GM23248 (cell line): ENCODE measurements around the gene CRY1. TPM values are rescaled to one million over a fixed set of nuclear protein-coding genes. Genes with fewer than 3 reads are reported as not detected.

Source experiments
- DNase-seq: peaks from one replicate; pipeline ENCODE4 v3.0.0-alpha.2; 2015
- H2AFZ ChIP-seq: fragments of 200-600 bp; sonication (generic); 2 replicates; pipeline ENCODE4 v1.6.1; 2016; ENCODE audit warnings: antibody characterized with exemption
- H3F3A ChIP-seq: fragments of 200-600 bp; sonication (generic); 2 replicates; pipeline ENCODE4 v1.6.1; 2016; ENCODE audit warnings: mild to moderate bottlenecking, antibody characterized with exemption, mixed run types; ENCODE audit not compliant: insufficient read depth
- H3K27ac ChIP-seq: fragments of 200-600 bp; sonication (generic); 2 replicates; pipeline ENCODE4 v1.5.1; 2016; ENCODE audit warnings: mild to moderate bottlenecking
- H3K27me3 ChIP-seq: fragments of 200-600 bp; sonication (generic); replicated peaks from 2 replicates; pipeline ENCODE4 v1.6.1; 2016; ENCODE audit warnings: mild to moderate bottlenecking; ENCODE audit not compliant: insufficient read depth
- H3K36me3 ChIP-seq: fragments of 200-600 bp; sonication (generic); 2 replicates; pipeline ENCODE4 v1.6.1; 2016; ENCODE audit warnings: low read depth, mild to moderate bottlenecking
- H3K4me1 ChIP-seq: fragments of 200-600 bp; sonication (generic); 2 replicates; pipeline ENCODE4 v1.6.1; 2016; ENCODE audit warnings: mild to moderate bottlenecking; ENCODE audit not compliant: insufficient read depth
- H3K4me2 ChIP-seq: fragments of 200-600 bp; sonication (generic); one replicate; pipeline ENCODE4 v1.6.1; 2016; ENCODE audit warnings: mild to moderate bottlenecking; ENCODE audit not compliant: unreplicated experiment
- H3K4me3 ChIP-seq: fragments of 200-600 bp; sonication (generic); 2 replicates; pipeline ENCODE4 v1.5.1; 2016; ENCODE audit warnings: mild to moderate bottlenecking
- H3K79me2 ChIP-seq: fragments of 200-600 bp; sonication (generic); 2 replicates; pipeline ENCODE4 v1.6.1; 2016; ENCODE audit warnings: mild to moderate bottlenecking; ENCODE audit not compliant: insufficient read depth
- H3K9ac ChIP-seq: fragments of 200-600 bp; sonication (generic); 2 replicates; pipeline ENCODE4 v1.6.1; 2016; ENCODE audit warnings: mild to moderate bottlenecking
- H3K9me2 ChIP-seq: fragments of 200-600 bp; sonication (generic); 2 replicates; pipeline ENCODE4 v1.6.1; 2016; ENCODE audit warnings: mixed run types, mild to moderate bottlenecking, moderate library complexity; ENCODE audit not compliant: insufficient read depth
- H3K9me3 ChIP-seq: fragments of 200-600 bp; sonication (generic); one replicate; pipeline ENCODE4 v1.6.1; 2017; ENCODE audit warnings: low read depth
- H4K20me1 ChIP-seq: fragments of 200-600 bp; sonication (generic); 2 replicates; pipeline ENCODE4 v1.6.0; 2016; ENCODE audit not compliant: insufficient read depth
- EZH2 ChIP-seq: fragments of 200-600 bp; sonication (generic); IDR thresholded peaks from 2 replicates; pipeline ENCODE4 v1.6.1; 2018; ENCODE audit warnings: antibody characterized with exemption, mild to moderate bottlenecking; ENCODE audit not compliant: insufficient read depth, poor library complexity, severe bottlenecking
- EZH2phosphoT487 ChIP-seq: fragments of 200-600 bp; sonication (generic); IDR thresholded peaks from 2 replicates; pipeline ENCODE4 v1.6.1; 2018; ENCODE audit warnings: antibody characterized with exemption, moderate library complexity, mild to moderate bottlenecking, low read depth; ENCODE audit not compliant: insufficient read depth
- WGBS, 2 experiments: methylation state at CpG; one replicate each; pipeline ENCODE4 v1.1.6; 2015 to 2017; ENCODE audit warnings: low lambda C conversion rate in 2 of 2, low coverage in 1 of 2; ENCODE audit errors: missing lambda C conversion rate in 2 of 2; 5-methylcytosine and 5-hydroxymethylcytosine counted together
- in situ Hi-C: fragments of 300-500 bp; cut with MboI; formaldehyde crosslinking; loops from 2 replicates; pipeline ENCODE4 v1.15.0; 2020
- polyA plus RNA-seq: library from polyadenylated mRNA; unstranded; fragments of >200 nt; fragmentation: Nextera tagmentation; extraction: Ambion mirVana; gene quantifications from 2 replicates; pipeline ENCODE4 v1.2.1, GENCODE V29; 2016
- total RNA-seq: library from RNA; depleted of rRNA; stranded (reverse); fragments of >200 nt; shearing (Covaris generic); gene quantifications from 2 replicates; pipeline ENCODE4 v1.2.3, GENCODE V29; 2014

Gene CRY1
- total and polyA plus RNA-seq, 2 experiments from 2014 or later: 13.6 to 14.8 TPM

DNA sequence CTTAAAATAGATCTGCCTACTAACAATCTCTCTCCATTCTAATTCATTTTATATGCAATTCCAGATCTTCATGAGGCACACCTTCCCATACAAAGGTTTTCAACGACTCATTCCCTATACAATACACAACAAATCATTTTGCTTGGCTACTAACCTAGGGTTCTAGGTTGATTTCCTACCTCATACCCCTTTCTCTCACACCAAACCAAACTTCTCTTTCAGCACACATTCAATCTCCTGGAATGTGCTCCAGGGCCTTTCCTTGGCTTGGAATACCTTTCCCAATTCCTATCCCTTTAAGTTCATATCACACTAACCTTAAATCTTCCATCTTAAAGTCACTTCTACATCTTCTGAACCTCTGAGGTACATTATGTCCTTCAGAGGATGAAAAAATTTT, 67.7 kb downstream of the CRY1 start:
- Histone ChIP-seq H4K20me1 (no peaks in the 10 kb centered on the region), H3K9ac (no peak overlapping the region), H2AFZ (no peak overlapping the region), H3K4me3 (no peak overlapping the region), H3F3A (peaks cover 12% of the 10 kb centered on the region), H3K4me1 (peaks cover 31% of the 10 kb centered on the region), H3K9me3 (no peaks in the 10 kb centered on the region), H3K9me2 (no peaks in the 10 kb centered on the region), H3K4me2 (no peak overlapping the region), H3K36me3 (no peaks in the 10 kb centered on the region), H3K79me2 (peaks cover 40% of the 10 kb centered on the region), H3K27me3 (no peaks in the 10 kb centered on the region), H3K27ac (no peak overlapping the region)
- in situ Hi-C loops: no loop called here
- TF ChIP-seq EZH2 (no peak), EZH2phosphoT487 (no peak)
- DNase-seq: peak; percentile 9
- WGBS, 2 experiments: 93 to 94% methylated on average over 1 of the region's 1 CpG

DNA sequence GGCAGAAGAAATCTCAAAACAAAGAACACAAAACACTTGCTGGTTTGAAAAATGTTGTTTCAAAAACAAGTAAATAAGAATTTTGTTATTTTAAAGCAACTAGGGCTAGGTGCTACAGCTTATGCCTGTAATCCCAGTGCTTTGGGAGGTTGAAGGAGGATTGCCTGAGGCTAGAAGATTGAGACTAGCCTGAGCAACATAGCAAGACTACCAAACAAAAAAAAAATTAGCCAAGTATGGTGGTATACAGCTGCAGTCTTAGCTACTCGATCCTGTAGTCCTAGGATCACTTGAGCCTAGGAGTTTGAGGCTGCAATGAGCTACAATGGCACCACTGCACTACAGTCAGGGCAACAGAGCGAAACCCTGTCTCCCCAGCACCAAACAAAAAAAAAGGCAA, 73.8 kb downstream of the CRY1 start:
- 93 to 100% methylated on average over 2 of the region's 2 CpGs for WGBS, 2 experiments
- in situ Hi-C loops: no loop called here
- no peak overlapping the region for H2AFZ ChIP-seq
- no peak for DNase-seq
- no peaks in the 10 kb centered on the region for H4K20me1 ChIP-seq
- no peaks in the 10 kb centered on the region for H3K36me3 ChIP-seq
- no peak overlapping the region for H3K9ac ChIP-seq
- TF ChIP-seq EZH2phosphoT487 (no peak), EZH2 (no peak)
- H3K9me2 ChIP-seq: no peaks in the 10 kb centered on the region
- H3K79me2 ChIP-seq: peaks cover 4% of the 10 kb centered on the region; the same call in 1 of the 2 replicates
- no peaks in the 10 kb centered on the region for H3K27me3 ChIP-seq
- H3K9me3 ChIP-seq: no peaks in the 10 kb centered on the region
- H3K4me2 ChIP-seq: no peak overlapping the region
- H3K4me3 ChIP-seq: no peak overlapping the region
- H3K27ac ChIP-seq: no peak overlapping the region
- no peaks in the 10 kb centered on the region for H3F3A ChIP-seq
- no peaks in the 10 kb centered on the region for H3K4me1 ChIP-seq

DNA sequence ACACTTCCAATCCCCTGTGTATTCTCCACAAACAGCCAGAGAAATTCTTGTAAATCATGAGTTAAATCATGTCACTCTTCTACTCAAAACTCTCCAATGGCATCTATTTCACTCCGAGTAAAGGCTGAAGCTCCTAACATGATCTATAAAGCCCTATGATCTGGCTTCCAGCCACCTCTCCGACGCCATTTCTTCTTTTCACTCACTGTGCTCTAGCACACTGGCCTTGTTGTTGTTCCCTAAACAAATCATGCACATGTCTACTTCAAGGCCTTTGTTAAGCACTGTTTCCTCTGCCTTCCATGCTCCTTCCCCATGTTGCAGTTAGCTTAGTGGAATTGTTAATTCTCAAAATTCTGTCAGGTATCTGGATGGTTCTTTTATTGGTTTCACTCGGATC, 76.3 kb downstream of the CRY1 start:
- Histone ChIP-seq H3K9me2 (no peaks in the 10 kb centered on the region), H3K27me3 (no peaks in the 10 kb centered on the region), H3K79me2 (no peaks in the 10 kb centered on the region), H3K4me3 (no peak overlapping the region), H4K20me1 (no peaks in the 10 kb centered on the region), H3K4me1 (no peaks in the 10 kb centered on the region), H2AFZ (no peak overlapping the region), H3F3A (no peaks in the 10 kb centered on the region), H3K9me3 (no peaks in the 10 kb centered on the region), H3K27ac (no peak overlapping the region), H3K36me3 (no peaks in the 10 kb centered on the region), H3K4me2 (no peak overlapping the region), H3K9ac (no peak overlapping the region)
- TF ChIP-seq EZH2: no peak
- no peak for TF ChIP-seq EZH2phosphoT487
- in situ Hi-C loops: no loop called here
- WGBS, 2 experiments: 98 to 100% methylated on average over 4 of the region's 4 CpGs
- no peak for DNase-seq

DNA sequence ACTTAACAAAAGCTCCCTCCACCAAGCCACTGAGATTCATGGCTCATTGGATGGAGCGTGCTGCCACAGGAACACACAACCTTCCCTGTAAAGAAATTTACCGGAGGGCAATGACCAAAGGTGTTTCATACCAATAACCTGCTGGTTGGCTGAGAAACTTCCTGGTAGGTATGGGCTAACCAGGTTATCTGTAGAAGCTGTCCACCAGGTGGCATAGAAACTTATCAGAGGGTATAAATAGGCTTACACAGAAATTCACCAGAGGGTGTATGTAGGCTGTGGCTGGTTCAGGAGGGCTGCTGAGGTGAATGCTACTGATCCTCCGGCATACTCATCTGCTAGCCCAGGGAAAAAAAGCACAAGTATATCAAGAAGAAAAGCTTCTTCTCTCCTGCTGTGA, 79.3 kb downstream of the CRY1 start:
- H3K4me3 ChIP-seq: no peak overlapping the region
- in situ Hi-C loops: no loop called here
- TF ChIP-seq EZH2 (no peak), EZH2phosphoT487 (no peak)
- 97 to 100% methylated on average over 3 of the region's 3 CpGs for WGBS, 2 experiments
- H3K27ac ChIP-seq: no peak overlapping the region
- DNase-seq: peak; percentile 3
- no peak overlapping the region for H3K9ac ChIP-seq
- H3K79me2 ChIP-seq: no peaks in the 10 kb centered on the region
- no peaks in the 10 kb centered on the region for H3K4me1 ChIP-seq
- no peaks in the 10 kb centered on the region for H3K9me3 ChIP-seq
- H3F3A ChIP-seq: no peaks in the 10 kb centered on the region
- H3K9me2 ChIP-seq: no peaks in the 10 kb centered on the region
- H3K4me2 ChIP-seq: no peak overlapping the region
- no peaks in the 10 kb centered on the region for H3K27me3 ChIP-seq
- no peaks in the 10 kb centered on the region for H3K36me3 ChIP-seq
- no peaks in the 10 kb centered on the region for H4K20me1 ChIP-seq
- no peak overlapping the region for H2AFZ ChIP-seq

- H3K9me2 ChIP-seq: no peaks in the 10 kb centered on the region
- in situ Hi-C loops: no loop called here
- DNase-seq: no peak
- H3K9ac ChIP-seq: no peak overlapping the region
- no peak overlapping the region for H3K4me2 ChIP-seq
- H3K4me1 ChIP-seq: no peaks in the 10 kb centered on the region
- no peak for TF ChIP-seq EZH2
- TF ChIP-seq EZH2phosphoT487: no peak
- H2AFZ ChIP-seq: no peak overlapping the region
- H3F3A ChIP-seq: no peaks in the 10 kb centered on the region
- H3K36me3 ChIP-seq: no peaks in the 10 kb centered on the region
- no peaks in the 10 kb centered on the region for H3K79me2 ChIP-seq
- H3K27me3 ChIP-seq: no peaks in the 10 kb centered on the region
- 97 to 100% methylated on average over 1 of the region's 1 CpG for WGBS, 2 experiments
- no peaks in the 10 kb centered on the region for H4K20me1 ChIP-seq
- H3K27ac ChIP-seq: no peak overlapping the region
- H3K9me3 ChIP-seq: no peaks in the 10 kb centered on the region
- H3K4me3 ChIP-seq: no peak overlapping the region
These were observed 80.5 kb downstream of the CRY1 start for GRCh38 chr12:107012736-107013425.
